GM12874 (cell line): Measurements from ENCODE around the gene PNMA6E.

Experiments used
- CTCF ChIP-seq: IDR thresholded peaks from 2 replicates; pipeline ENCODE4 v1.5.1; 2011; ENCODE audit warnings: low read depth, mild to moderate bottlenecking, control low read depth, low read length, moderate library complexity; ENCODE audit not compliant: insufficient read depth

Gene PNMA6E

GRCh38 chrX:153420851-153421599, 19.9 kb upstream of the PNMA6E start:
- TF ChIP-seq CTCF, result no peak

DNA sequence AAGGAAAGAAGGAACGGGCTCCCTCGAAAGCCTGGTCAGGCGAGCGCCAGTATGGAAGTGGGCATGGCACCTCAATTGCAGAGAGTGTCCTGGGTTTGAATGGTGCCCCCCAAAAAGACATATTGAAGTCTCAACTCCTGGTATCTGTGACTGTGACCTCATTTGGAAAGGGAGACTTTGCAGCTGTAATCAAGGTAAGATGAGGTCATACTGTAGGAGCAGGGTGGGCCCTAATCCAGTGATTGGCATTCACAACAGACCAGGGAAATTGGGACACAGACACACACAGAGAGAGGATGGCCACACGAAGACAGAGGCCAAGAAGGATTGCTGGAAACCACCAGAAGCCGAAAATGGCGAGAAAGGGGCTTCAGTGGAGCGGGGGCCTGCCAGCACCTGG, 16.5 kb upstream of the PNMA6E start:
- TF ChIP-seq CTCF, result no peak

GRCh38 chrX:153416781-153417450, 15.8 kb upstream of the PNMA6E start:
- no peak for TF ChIP-seq CTCF

GRCh38 chrX:153414856-153415510, 13.8 kb upstream of the PNMA6E start:
- no peak for TF ChIP-seq CTCF

DNA sequence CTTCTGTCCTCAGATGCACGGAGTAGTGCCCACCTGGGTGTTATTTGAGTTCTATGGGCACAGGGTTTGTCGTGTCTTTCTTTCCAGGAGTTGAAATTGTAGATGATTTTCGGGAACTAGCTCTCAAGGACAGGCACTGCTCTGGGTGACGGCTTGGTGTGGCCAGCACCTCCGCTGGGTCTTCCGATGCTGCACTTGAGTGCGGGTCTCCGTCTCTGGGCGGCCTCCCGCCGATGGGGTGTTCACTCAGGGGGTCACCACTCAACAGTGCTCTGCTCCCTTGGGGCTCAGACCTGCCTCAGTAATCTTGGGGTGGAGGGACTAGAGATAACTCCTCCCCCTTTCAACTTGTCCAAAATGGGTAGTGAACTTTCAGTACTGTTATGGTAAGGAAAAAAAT, 12.6 kb upstream of the PNMA6E start:
- TF ChIP-seq CTCF, result no peak

DNA sequence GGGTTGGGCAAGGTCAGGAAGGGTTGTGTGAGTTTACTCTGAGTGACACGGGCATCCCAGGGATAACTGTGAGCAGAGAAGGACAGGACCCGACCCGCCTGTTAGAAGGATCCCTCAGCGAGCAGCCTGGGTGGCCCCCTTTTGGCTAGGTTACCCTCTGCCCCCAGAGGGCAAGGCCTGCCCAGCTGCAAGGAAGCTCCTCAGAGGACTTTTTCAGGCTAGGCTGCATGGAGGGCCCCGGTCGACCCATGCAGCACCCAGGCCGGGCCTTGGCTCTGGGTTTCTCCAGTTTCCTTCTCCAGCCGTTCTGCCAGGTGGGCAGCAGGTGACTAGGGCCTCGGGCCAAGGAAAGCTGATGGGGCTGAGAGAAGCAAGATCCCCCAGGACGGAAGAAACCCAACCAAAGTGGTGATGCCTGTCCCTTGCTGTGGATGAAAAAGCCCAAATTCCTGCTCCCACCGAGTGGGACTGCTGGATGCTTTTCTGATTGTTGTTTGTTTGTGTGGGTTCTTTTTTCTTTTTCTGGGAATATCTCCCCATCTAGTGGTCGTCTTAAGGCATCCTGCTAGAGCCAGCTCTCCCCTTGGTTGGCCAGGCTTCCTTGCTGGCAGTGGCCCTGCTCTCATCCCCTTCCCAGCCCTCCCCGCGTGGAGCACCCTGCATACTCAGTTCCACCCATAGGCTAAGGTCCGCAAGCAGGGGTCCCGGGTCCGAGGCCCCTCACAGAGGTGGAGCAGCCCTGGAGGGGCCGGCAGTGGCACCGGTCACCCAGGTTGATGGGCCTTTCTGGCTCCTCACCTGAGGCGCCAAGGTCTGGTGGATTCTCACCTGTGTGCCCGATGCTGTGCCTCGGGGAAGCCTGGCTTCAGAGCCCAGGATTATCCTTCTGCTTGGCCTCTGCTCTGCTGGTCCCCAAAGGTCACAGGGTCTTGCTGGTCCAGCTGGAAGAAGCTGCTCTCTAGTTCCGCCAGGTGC, 11.9 kb upstream of the PNMA6E start:
- no peak for TF ChIP-seq CTCF
